HepG2 (cell line): Measurements from ENCODE around the gene ANXA11. TPM values are rescaled to one million over a fixed set of nuclear protein-coding genes. Genes with fewer than 3 reads are reported as not detected.

Source experiments
- ATAC-seq: fragments of 200-7000 bp; cut with Tn5 transposase; 3 replicates; pipeline ENCODE4 v1.9.1; 2020; ENCODE audit warnings: mild to moderate bottlenecking, moderate library complexity
- BruUV-seq: library from RNA; stranded (reverse); fragments of 400-500 nt; replicated peaks from 2 replicates; lab custom pipeline; 2021; lab: Mats Ljungman, UMichigan
- CTCF ChIA-PET: fragments of 300-600 bp; formaldehyde crosslinking; extraction: SDS; loops from one replicate; lab custom pipeline; 2021; ENCODE audit warnings: low total read pairs, inconsistent platforms, low intra/inter-chr PET ratio; lab: Yijun Ruan, JAX
- POLR2A ChIA-PET: fragments of 350-600 bp; sonication (Branson Sonifier 250); formaldehyde crosslinking; loops from one replicate; lab custom pipeline; 2020; ENCODE audit warnings: antibody characterized with exemption, inconsistent platforms; lab: Yijun Ruan, JAX
- DNase-seq: peaks from one replicate; pipeline ENCODE4 v3.0.0-alpha.2; 2015; ENCODE audit warnings: low spot score
- FAIRE-seq: peaks from 3 replicates; lab custom pipeline; 2011; peaks lifted over from hg19 to GRCh38; lab: Jason Lieb, UNC
- H2AFZ ChIP-seq: one replicate; pipeline ENCODE4 v1.6.1; 2011; ENCODE audit warnings: low read length, inconsistent platforms
- H3K27ac ChIP-seq: fragments of 300-600 bp; 3 replicates; pipeline ENCODE4 v1.8.0; 2011; ENCODE audit warnings: mixed run types, mild to moderate bottlenecking, mixed read lengths, low read length, inconsistent platforms; ENCODE audit not compliant: insufficient read depth; ENCODE audit errors: extremely low read length
- H3K27me3 ChIP-seq, 2 experiments: fragments of 200-600 bp in 1 of 2; 2 replicates in 1 of 2; 3 replicates in 1 of 2; pipeline versions ENCODE4 v1.6.0 to v1.8.0; 2011; ENCODE audit warnings: low read length in 2 of 2, mild to moderate bottlenecking in 2 of 2, moderate library complexity in 2 of 2, inconsistent platforms in 1 of 2; ENCODE audit not compliant: insufficient read depth in 2 of 2, control insufficient read depth in 1 of 2
- H3K36me3 ChIP-seq, 2 experiments: fragments of 200-600 bp in 1 of 2; replicated peaks in 1 of 2; 2 replicates in 1 of 2; 3 replicates in 1 of 2; pipeline versions ENCODE4 v1.5.1 to v1.8.0; 2011; ENCODE audit warnings: low read length in 2 of 2, inconsistent platforms in 1 of 2; ENCODE audit not compliant: insufficient read depth in 2 of 2, control insufficient read depth in 1 of 2
- H3K4me1 ChIP-seq: 2 replicates; pipeline ENCODE4 v1.5.1; 2012; ENCODE audit warnings: low read length, inconsistent platforms; ENCODE audit not compliant: insufficient read depth
- H3K4me2 ChIP-seq: 2 replicates; pipeline ENCODE4 v1.6.0; 2011; ENCODE audit warnings: low read depth, low read length, inconsistent platforms
- H3K4me3 ChIP-seq, 3 experiments: fragments of 200-600 bp in 1 of 3; sonication (generic), shearing (Covaris generic) in 1 of 3; replicated peaks in 1 of 3; 2 replicates each; pipeline ENCODE4 v1.5.1; 2011 to 2016; ENCODE audit warnings: low read length in 3 of 3, inconsistent platforms in 2 of 3, low read depth in 2 of 3, mild to moderate bottlenecking in 2 of 3, control low read depth in 1 of 3, mixed read lengths in 1 of 3; ENCODE audit not compliant: insufficient read depth in 1 of 3
- H3K79me2 ChIP-seq: one replicate; pipeline ENCODE4 v1.6.1; 2011; ENCODE audit warnings: low read length, inconsistent platforms; ENCODE audit not compliant: insufficient read depth
- H3K9ac ChIP-seq: 2 replicates; pipeline ENCODE4 v1.6.0; 2011; ENCODE audit warnings: mild to moderate bottlenecking, low read depth, low read length, inconsistent platforms; ENCODE audit not compliant: insufficient read depth
- H3K9me3 ChIP-seq: 2 replicates; pipeline ENCODE4 v1.5.1; 2012; ENCODE audit warnings: mild to moderate bottlenecking, low read length
- H4K20me1 ChIP-seq: 2 replicates; pipeline ENCODE4 v1.6.0; 2011; ENCODE audit warnings: inconsistent platforms, mild to moderate bottlenecking, low read length, moderate library complexity; ENCODE audit not compliant: insufficient read depth
- AKNA ChIP-seq: sonication (generic); formaldehyde crosslinking; IDR thresholded peaks from 2 replicates; pipeline ENCODE4 v1.4.0; 2020; ENCODE audit warnings: missing genetic modification reagents, borderline replicate concordance
- ATF6 ChIP-seq: sonication (generic); formaldehyde crosslinking; conservative IDR thresholded peaks from 2 replicates; pipeline ENCODE4 v1.4.0; 2020; ENCODE audit warnings: missing genetic modification reagents
- BRD4 ChIP-seq: sonication (generic); formaldehyde crosslinking; IDR thresholded peaks from 2 replicates; pipeline ENCODE4 v1.4.0; 2020; ENCODE audit warnings: missing genetic modification reagents
- HNF4A ChIP-seq: sonication (generic); formaldehyde crosslinking; IDR thresholded peaks from 2 replicates; pipeline ENCODE4 v1.4.0; 2020; ENCODE audit warnings: missing genetic modification reagents
- MTA3 ChIP-seq: sonication (generic); formaldehyde crosslinking; IDR thresholded peaks from 2 replicates; pipeline ENCODE4 v1.4.0; 2020; ENCODE audit warnings: missing genetic modification reagents
- MYNN ChIP-seq: sonication (generic); formaldehyde crosslinking; IDR thresholded peaks from 2 replicates; pipeline ENCODE4 v1.4.0; 2020; ENCODE audit warnings: mild to moderate bottlenecking, low read depth, missing genetic modification reagents
- PAWR ChIP-seq: sonication (generic); formaldehyde crosslinking; IDR thresholded peaks from 2 replicates; pipeline ENCODE4 v1.4.0; 2020; ENCODE audit warnings: missing genetic modification reagents, mild to moderate bottlenecking, borderline replicate concordance
- PHF8 ChIP-seq: sonication (generic); formaldehyde crosslinking; IDR thresholded peaks from 2 replicates; pipeline ENCODE4 v1.5.0; 2020; ENCODE audit warnings: missing genetic modification reagents
- ZBTB20 ChIP-seq: sonication (generic); formaldehyde crosslinking; IDR thresholded peaks from 2 replicates; pipeline ENCODE4 v1.8.1; 2023; ENCODE audit warnings: missing genetic modification reagents, low read depth, mild to moderate bottlenecking, borderline replicate concordance
- ZMAT3 ChIP-seq: sonication (generic); formaldehyde crosslinking; conservative IDR thresholded peaks from 2 replicates; pipeline ENCODE4 v1.7.0; 2021; ENCODE audit warnings: missing genetic modification reagents
- ZNF224 ChIP-seq: sonication (generic); formaldehyde crosslinking; IDR thresholded peaks from 2 replicates; pipeline ENCODE4 v1.5.0; 2020; ENCODE audit warnings: mild to moderate bottlenecking, missing genetic modification reagents
- ZNF468 ChIP-seq: sonication (generic); formaldehyde crosslinking; IDR thresholded peaks from 2 replicates; pipeline ENCODE4 v1.8.0; 2022; ENCODE audit warnings: mild to moderate bottlenecking, moderate library complexity, missing genetic modification reagents
- ZNF564 ChIP-seq: sonication (generic); formaldehyde crosslinking; IDR thresholded peaks from 2 replicates; pipeline ENCODE4 v1.8.1; 2023; ENCODE audit warnings: mild to moderate bottlenecking, missing genetic modification reagents
- ZNF709 ChIP-seq: sonication (generic); formaldehyde crosslinking; IDR thresholded peaks from 2 replicates; pipeline ENCODE4 v1.5.0; 2020; ENCODE audit warnings: mild to moderate bottlenecking, missing genetic modification reagents
- ZNF782 ChIP-seq: sonication (generic); formaldehyde crosslinking; IDR thresholded peaks from 2 replicates; pipeline ENCODE4 v1.4.0; 2020; ENCODE audit warnings: missing genetic modification reagents, mild to moderate bottlenecking, borderline replicate concordance
- ZZZ3 ChIP-seq: sonication (generic); formaldehyde crosslinking; IDR thresholded peaks from 2 replicates; pipeline ENCODE4 v1.4.0; 2020; ENCODE audit warnings: missing genetic modification reagents, mild to moderate bottlenecking, borderline replicate concordance
- WGBS: methylation state at CpG from one replicate; pipeline ENCODE4 v1.1.6; 2017; ENCODE audit warnings: low lambda C conversion rate; 5-methylcytosine and 5-hydroxymethylcytosine counted together
- in situ Hi-C: cut with HindIII; loops from 2 replicates; pipeline ENCODE4 v1.10.0; 2017; ENCODE audit warnings: low pct_unique_long_range_greater_than_20kb; ENCODE audit not compliant: extremely low pct_ligation_motif_present
- intact Hi-C: fragments of 100-400 bp; cut with micrococcal nuclease; formaldehyde crosslinking; loops from one replicate; pipeline ENCODE4 v1.10.0; 2022; ENCODE audit not compliant: unreplicated experiment
- polyA plus RNA-seq, 8 experiments: library from polyadenylated mRNA; depleted of rRNA in 3 of 8; stranded (reverse) in 7 of 8; unstranded in 1 of 8; fragments of >200 nt; fragmentation: Illumina TruSeq in 4 of 8; extraction: Trizol in 4 of 8; gene quantifications; 2 replicates each; pipeline versions ENCODE4 v1.2.1 to v1.2.3, GENCODE V29; 2011 to 2016; ENCODE audit warnings: low read depth in 4 of 8, missing spikeins in 1 of 8, mixed read lengths in 1 of 8; ENCODE audit not compliant: insufficient read depth in 1 of 8
- total RNA-seq, 5 experiments: library from RNA; depleted of rRNA; stranded (reverse); fragments of >200 nt; fragmentation: Illumina TruSeq; extraction: Trizol; gene quantifications; 2 replicates each; pipeline ENCODE4 v1.2.3, GENCODE V29; 2016; ENCODE audit warnings: low read depth in 1 of 5
- TF ChIP-seq, protein P1 (sequence below): sonication (generic); formaldehyde crosslinking; IDR thresholded peaks from 2 replicates; pipeline ENCODE4 v1.4.0; 2020; ENCODE audit warnings: mild to moderate bottlenecking, missing genetic modification reagents

The ANXA11 gene
- total and polyA plus RNA-seq, 2 of the 13 experiments (the other 11 are each of a cell fraction or from before 2014, with no cell fraction given), result 30.6 to 51.5 TPM

DNA sequence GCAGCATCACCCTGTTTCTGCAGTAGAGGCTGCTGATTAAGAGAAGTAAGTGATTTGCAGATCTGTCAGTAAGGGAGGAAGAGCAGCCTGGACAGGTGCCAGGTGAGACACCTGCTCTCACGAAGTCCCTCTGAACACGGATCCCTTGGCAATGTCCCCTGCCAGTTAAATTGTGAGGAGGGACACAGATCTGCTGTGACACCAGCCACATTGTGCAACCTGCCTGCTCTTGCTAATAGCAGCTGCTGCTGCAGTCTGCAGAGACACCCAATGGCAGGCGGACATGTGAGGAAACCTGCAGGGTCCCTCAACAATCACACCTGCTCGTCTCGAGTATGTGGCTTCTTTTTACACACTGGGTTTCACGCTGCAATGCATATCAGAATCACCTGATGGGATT is 31.9 kb downstream of the ANXA11 start:
- in situ Hi-C loops (no loop called here), intact Hi-C loops (no loop called here)
- POLR2A ChIA-PET, result no interaction called here
- Histone ChIP-seq H3K27me3 (no peaks in the 10 kb centered on the region), H3K79me2 (peaks cover 3% of the 10 kb centered on the region), H4K20me1 (no peaks in the 10 kb centered on the region), H3K27ac (no peak overlapping the region), H3K9ac (no peak overlapping the region), H3K4me1 (peaks cover 12% of the 10 kb centered on the region), H2AFZ (no peak overlapping the region), H3K9me3 (no peaks in the 10 kb centered on the region), H3K4me2 (no peak overlapping the region), H3K4me3 (no peak overlapping the region), H3K36me3 (peaks cover 3 to 7% of the 10 kb centered on the region in 2 experiments; a peak in 2 of 5 replicates)
- no TSS peak for BruUV-seq
- FAIRE-seq (no peak), DNase-seq (no peak), ATAC-seq (no peak)
- WGBS, result 100% methylated on average over 6 of the region's 6 CpGs
- CTCF ChIA-PET, result no interaction called here
- TF ChIP-seq ZNF224 (CRISPR knock-in tag), result no peak
- no peak for TF ChIP-seq ZNF709 (CRISPR knock-in tag)
- TF ChIP-seq ZNF782 (CRISPR knock-in tag), result no peak
- TF ChIP-seq AKNA (CRISPR knock-in tag), result no peak
- no peak for TF ChIP-seq PHF8 (CRISPR knock-in tag)
- TF ChIP-seq, protein P1, sequence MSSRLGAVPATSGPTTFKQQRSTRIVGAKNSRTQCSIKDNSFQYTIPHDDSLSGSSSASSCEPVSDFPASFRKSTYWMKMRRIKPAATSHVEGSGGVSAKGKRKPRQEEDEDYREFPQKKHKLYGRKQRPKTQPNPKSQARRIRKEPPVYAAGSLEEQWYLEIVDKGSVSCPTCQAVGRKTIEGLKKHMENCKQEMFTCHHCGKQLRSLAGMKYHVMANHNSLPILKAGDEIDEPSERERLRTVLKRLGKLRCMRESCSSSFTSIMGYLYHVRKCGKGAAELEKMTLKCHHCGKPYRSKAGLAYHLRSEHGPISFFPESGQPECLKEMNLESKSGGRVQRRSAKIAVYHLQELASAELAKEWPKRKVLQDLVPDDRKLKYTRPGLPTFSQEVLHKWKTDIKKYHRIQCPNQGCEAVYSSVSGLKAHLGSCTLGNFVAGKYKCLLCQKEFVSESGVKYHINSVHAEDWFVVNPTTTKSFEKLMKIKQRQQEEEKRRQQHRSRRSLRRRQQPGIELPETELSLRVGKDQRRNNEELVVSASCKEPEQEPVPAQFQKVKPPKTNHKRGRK, result no peak
- no peak for TF ChIP-seq MTA3 (CRISPR knock-in tag)
- no peak for TF ChIP-seq MYNN (CRISPR knock-in tag)
- no peak for TF ChIP-seq ZNF564 (CRISPR knock-in tag)
- TF ChIP-seq ZMAT3 (CRISPR knock-in tag), result no peak
- no peak for TF ChIP-seq ATF6 (CRISPR knock-in tag)
- no peak for TF ChIP-seq ZBTB20 (CRISPR knock-in tag)
- TF ChIP-seq ZNF468 (CRISPR knock-in tag), result no peak
- no peak for TF ChIP-seq ZZZ3 (CRISPR knock-in tag)
- no peak for TF ChIP-seq HNF4A (CRISPR knock-in tag)
- TF ChIP-seq PAWR (CRISPR knock-in tag), result no peak
- no peak for TF ChIP-seq BRD4 (CRISPR knock-in tag)
